KG1 (cell line): ENCODE data around the gene HUS1.
"Not testable (repeated sequence)": the region's sequence is repeated elsewhere in the genome, so short reads cannot be mapped to it uniquely, and the experiment has no call there.

Experiments used
- DNase-seq: peaks from one replicate; lab custom pipeline; 2025; lab: John Stamatoyannopoulos, UW

Gene HUS1

DNA sequence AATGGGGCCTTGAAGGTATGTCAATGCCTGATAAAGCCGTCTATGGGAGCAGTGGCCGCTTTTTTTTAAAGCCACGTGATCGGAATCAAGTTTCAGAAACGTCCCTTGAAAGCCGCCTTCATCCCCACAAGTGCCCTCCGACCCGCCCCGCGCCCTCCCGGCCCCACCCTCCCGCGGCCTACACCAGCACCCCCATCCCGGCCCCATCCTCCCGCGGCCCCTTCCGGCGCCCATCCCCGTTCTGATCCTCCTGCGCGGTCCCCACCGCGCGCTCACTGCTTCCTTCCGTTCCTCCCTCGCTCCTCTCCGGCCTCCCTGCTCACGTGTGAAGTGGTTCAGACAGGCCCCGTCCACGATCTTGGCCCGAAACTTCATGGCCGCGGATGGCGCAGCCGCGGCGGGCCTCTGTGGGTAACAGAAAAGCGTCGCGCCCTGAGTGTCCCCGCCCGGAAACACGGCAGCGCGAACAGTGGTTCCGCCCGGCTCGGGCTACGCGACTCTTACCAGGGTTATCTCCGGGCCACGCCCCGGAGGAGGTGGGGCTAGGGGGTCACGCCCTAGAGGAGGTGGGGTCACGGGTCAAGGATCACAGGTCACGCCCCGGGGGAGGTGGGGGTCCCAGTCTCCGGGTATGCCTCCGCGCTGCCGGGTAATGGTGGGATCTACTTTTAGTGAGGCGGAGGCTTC is at the start of gene HUS1:
Gene HUS1, minus strand, starts transcription at position 471 of the 687 bp plus-strand sequence. Its CDS starts 96 bp downstream, at position 375.
- peak; percentile 85 for DNase-seq

DNA sequence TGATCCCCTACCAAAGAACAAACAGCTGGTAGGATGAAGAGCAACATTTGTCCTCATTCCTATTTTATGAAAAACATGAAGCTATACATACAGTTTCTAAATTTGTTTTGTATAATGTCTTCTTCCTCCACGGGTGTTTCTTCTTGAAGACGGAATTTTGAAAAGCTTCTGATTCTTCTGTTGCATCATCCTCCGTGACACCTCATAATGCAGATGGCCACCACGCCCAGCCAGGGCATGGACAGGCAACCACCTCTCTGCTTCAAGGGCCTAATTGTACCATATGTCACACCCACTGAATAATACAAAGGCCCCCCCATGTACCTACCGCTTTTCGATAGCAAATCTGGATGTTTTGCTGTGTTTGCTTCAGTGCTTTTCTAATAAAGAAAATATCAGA is 49.5 kb upstream of the HUS1 start, which contains the start of gene SUN3:
Gene SUN3, minus strand, starts transcription at position 170 of the 400 bp plus-strand sequence. Its CDS starts 169 bp downstream, at position 1.
- DNase-seq = no peak

DNA sequence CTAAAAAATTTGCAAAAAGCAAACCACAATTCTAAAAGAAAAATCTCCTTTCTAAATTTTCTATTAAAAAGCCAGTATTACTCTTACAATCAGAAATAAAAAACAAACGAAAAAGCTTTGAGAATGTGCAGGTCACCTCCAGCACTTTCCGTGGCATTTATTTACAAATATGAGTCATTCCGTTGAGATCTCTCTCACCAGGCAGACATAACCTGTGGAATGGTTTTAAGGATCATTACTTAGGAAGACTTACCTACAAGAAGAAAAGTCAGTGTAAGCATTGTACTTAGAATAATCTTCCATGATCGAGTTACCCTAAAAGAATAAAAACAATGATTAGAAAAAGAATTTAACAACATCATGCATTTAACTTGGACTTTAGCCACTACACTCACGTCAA is 46.2 kb upstream of the HUS1 start:
- DNase-seq = no peak

DNA sequence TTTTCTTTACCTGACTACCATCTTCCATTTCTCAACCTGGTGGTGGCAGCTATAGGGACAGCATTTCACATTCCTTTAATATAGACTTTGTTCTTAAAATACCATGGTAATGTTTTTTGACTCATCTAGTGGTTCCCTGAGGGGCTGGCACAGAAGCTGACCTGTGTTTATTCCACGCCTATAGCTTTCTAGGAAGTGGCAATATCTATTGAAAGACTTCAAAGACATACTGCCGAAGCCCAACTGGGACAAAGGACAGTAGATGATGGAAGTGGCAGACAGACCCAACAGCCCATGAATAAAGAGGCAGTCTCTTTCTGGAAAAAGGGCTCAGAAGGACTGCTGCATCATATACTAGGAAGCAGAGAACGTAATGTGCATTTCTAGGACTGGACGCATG is 38.3 kb upstream of the HUS1 start:
- DNase-seq = no peak

DNA sequence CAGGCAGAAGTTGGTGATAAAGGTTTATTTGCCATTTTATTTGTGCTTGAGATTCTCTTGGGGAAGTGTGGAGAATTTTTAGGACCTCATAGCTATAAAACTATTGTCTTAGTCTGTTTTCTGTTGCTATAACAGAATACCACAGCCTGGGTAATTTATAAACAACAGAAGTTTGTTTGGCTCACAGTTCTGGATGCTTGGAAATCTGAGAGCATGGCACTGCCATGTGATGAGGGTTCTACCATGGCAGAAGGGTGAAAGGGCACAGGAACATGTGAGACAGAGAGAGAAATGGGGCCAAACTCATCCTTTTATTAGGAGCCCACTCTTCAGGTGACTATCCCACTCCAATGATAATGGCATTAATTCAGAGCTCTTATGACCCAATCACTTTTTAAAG is 37.2 kb upstream of the HUS1 start:
- DNase-seq = no peak

DNA sequence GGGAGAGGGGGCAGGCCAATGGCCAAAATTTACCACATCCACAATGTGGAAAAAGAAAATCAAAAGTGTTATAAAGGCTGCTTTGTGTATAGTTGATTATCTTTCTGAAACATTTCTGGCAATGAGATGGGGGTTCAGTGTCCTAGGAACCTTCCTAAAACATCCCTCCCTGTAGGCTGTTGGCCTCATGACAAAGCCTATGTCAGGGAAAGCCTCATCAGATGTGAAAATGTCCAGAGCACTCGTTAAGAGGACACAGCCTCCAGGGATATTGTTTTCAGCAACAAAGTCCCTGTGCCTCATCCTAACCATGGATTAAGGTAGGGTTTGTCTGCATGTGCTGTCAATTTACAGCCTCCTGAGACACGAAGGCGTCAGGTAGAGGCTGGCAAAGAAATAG is 32.5 kb upstream of the HUS1 start:
- no peak for DNase-seq

DNA sequence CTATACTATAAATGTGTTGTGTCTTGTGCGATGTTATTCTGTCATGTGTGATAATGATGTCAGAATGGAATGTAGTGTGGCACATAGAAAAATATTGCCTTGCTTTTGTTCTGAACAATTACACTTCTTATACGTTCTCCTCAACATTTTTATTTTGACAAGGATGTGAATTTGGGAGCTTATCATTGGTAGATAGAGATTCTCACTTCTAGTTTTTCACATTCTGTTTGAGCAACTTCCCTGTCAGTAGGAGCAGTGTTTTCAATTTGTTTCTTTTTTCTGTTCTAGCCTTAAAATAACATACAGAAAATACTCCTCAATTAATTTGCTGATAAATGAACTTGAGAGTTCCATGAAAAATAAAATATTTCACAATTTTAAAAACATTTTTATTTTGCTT is 31.9 kb upstream of the HUS1 start:
- DNase-seq = no peak

DNA sequence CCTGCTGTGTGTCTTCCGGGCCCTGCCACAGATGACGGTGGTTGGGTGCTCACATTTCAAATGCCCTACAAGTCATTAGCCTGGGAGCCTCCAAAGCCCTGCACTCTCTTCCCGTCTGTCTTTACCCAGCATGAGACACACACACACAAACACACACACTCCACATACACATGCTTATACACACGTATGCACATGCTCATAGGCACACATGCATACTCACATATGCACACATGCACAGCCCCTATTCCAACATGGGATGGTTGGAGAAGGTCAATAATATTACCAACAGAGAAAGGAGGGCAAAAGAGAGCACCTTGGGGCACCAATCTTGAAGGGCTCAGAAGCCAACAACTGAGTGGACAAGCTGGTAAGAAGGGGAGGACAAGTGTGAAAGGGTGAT is 30.5 kb upstream of the HUS1 start:
- DNase-seq = no peak

DNA sequence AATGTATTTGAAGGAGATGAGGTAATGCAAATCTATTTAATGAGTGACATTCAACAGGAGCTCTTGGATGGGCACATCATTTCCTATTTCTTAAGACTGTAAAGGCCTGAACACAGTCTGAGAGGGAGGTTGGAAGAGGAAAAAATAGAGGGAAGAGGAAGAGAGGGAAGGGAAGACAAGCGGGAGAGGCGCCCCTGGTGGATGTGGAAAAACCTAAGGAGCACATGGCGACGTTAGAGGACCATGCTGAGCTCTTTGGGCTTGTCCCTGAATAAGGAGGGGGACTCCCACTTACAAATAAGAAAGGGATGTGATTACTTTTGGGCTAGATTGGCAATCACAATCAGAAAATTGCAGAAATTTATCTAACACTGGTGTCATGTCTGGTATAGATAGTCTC is 29.8 kb upstream of the HUS1 start:
- DNase-seq = no peak

DNA sequence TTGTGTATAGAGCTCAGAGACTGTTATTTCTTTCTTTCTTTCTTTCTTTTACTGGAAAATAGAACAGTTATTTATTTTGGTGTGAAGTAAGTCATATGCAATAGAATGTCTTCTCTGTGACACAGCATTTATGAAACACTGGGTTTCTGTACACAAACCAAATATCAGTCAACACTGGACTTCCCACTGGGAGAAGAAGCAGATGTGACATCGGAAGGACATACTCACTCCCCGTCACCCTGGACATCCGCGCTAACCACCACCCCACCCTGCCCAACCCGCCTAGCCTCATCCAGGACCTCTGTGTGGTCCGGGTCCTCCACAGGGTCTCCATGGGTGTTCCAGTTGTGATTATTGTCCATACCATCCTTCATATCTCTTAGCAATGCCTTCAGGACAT is 27.5 kb upstream of the HUS1 start:
- DNase-seq = no peak

DNA sequence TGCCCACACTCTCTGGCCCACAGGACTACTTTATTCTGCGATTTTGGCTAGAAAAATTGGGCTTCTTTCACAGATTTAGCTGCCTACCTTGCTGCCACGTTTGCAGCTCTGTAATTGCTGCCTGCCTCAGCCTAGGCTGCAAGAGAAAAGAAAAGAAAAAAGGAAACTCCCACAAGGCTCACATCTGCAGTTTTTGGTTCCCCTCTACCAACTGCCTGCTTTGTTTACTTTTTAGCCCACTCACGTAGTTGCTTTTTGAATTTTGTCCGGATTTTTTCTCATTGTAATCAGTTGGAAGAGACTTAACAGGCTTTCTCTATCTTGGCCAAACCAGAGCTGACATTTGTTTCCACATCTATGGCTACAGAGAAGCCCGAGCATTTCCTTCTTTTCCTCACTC is 25.2 kb upstream of the HUS1 start:
- no peak for DNase-seq

DNA sequence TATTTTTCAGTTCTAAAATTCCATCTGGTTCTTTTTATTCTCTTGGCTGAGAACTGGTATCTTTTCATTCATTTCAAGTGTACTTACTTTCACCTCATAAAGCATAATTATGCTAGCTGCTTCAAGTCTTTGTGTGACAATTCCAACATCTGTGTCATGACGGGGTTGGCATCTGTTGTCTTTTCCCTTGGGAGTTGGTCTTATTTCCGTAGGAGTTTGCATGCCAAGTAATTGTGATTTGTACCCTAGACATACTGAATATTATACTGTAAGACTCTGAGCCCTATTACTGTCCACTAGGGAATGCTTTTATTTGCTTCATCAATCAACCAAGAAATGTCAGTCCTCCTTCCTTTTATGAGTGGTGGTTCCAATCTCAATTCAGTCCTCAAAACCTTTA is 24.6 kb upstream of the HUS1 start:
- DNase-seq = no peak

DNA sequence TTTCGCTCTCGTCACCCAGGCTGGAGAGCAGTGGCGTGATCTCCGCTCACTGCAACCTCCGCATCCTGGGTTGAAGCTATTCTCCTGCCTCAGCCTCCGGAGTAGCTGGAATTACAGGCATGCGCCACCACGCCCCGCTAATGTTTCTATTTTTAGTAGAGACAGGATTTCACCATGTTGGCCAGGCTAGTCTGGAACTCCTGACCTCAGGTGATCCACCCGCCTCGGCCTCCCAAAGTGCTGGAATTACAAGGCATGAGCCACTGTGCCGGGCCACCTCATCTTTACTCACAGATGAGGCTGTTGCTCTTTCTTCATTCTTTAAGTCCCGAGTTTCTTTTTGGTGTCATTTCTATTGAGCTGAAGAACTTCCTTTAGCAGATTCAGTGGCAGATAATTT is 20.7 kb upstream of the HUS1 start:
- not testable (repeated sequence) for DNase-seq

DNA sequence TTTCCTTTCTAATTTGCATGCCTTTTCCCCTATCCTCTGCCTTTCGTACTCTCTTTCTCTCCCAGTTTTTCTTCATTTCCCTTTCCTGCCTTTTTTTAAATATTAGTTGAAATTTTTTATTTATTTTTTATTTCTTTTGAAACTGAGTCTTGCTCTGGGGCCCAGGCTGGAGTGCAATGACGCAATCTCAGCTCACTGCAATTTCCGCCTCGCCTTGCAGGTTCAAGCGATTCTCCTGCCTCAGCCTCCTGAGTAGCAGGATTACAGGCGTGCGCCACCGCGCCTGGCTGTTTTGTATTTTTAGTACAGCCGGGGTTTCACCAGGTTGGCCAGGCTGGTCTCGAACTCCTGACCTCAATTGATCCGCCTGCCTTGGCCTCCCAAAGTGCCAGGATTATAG is 20.0 kb upstream of the HUS1 start:
- DNase-seq = no peak

DNA sequence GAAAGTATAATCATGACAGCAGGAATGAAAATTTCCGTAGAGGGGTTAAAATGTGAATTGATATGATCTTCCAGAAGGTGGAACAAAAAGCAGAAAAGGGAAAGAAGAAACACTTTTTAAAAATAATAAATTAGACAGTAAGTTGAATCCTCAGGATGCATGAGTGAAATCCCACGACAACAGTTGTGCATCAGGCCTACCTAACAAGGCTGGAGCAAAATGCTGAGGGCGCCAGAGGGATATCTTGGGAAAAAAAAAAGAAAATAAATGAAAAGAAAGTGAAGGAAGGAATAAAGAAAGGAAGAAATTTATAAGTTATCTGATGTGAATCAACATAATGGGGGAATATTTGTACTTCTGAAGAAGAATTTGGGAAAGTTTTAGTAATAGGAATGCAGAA is 13.0 kb upstream of the HUS1 start:
- no peak for DNase-seq

DNA sequence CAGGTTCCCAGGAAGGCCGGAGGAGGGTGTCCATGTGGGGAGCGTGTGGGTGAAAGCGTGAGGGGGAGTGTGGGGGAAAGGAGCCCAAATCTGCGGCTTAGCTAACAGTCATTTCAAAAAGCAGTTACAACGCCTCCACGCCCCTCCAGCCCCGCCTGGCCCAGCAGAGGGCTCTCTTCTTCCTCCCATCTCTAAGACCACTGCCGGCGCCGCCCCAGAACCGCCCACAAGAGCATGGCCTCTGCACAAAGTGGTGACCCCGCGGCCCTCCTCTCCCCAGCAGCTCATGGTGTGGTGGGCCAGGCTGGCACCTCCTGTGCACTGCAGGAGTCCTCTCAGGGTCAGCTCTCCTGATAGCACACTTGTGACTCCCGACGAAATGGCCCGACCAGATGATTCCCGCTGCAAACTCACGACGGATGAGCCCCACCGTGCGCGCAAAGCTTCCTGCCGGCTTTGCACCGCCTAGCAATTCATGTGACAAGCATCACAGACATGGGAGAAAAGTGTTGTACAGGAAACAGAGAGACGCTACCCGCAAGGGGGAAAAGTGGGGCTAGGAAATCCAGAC is 12.4 kb upstream of the HUS1 start:
- DNase-seq = peak; percentile 78

DNA sequence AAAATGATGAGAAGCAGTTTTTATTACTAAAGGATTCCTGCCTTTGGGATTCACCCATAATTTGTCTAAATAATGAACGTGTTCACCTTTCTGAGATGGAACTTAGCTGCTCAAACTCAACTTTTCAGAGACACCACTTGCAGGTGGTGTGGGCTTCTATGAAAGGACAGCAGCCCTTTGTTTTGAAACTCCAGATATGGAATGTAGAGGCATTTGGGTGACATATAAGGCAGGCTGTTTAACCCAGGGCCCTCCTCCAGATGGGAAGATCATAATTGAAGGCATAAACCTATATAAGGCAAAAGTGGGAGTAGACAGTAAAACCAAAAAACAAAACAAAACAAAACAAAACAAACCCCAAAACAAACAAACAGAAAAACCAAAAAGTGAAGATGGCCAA is 11.9 kb upstream of the HUS1 start:
- no peak for DNase-seq

DNA sequence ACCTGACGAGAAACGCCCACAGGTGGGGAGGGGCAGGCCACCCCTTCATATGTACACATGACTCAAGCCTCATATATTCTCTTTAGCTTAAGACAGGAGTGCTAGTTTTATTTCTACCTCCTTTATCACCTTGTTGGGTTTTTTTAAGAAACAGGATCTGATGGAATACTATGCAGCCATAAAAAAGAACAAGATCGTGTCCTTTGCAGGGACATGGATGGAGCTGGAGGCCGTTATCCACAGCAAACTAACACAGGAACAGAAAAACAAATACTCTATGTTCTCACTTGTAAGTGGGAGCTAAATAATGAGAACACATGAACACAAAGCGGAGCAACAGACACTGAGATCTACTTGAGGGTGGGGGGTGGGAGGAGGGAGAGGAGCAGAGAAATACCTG is 11.2 kb upstream of the HUS1 start:
- DNase-seq = no peak

DNA sequence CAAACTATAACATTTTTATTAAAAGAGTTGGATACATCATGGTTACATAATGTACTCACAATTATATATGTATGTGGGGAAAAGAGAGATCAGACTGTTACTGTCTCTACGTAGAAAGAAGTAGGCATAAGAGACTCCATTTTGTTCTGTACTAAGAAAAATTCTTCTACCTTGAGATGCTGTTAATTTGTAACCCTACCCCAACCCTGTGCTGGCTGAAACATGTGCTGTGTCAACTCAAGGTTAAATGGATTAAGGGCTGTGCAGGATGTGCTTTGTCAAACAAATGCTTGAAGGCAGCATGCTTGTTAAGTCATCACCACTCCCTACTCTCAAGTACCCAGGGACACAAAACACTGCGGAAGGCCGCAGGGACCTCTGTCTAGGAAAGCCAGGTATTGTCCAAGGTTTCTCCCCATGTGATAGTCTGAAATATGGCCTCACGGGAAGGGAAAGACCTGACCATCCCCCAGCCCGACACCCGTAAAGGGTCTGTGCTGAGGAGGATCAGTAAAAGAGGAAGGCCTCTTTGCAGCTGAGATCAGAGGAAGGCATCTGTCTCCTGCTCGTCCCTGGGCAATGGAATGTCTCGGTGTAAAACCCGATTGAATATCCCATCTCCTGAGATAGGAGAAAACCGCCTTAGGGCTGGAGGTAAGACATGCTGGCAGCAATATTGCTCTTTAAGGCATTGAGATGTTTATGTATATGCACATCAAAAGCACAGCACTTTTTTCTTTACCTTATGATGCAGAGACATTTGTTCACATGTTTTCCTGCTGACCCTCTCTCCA is 10.4 kb upstream of the HUS1 start:
- DNase-seq = not testable (repeated sequence)

DNA sequence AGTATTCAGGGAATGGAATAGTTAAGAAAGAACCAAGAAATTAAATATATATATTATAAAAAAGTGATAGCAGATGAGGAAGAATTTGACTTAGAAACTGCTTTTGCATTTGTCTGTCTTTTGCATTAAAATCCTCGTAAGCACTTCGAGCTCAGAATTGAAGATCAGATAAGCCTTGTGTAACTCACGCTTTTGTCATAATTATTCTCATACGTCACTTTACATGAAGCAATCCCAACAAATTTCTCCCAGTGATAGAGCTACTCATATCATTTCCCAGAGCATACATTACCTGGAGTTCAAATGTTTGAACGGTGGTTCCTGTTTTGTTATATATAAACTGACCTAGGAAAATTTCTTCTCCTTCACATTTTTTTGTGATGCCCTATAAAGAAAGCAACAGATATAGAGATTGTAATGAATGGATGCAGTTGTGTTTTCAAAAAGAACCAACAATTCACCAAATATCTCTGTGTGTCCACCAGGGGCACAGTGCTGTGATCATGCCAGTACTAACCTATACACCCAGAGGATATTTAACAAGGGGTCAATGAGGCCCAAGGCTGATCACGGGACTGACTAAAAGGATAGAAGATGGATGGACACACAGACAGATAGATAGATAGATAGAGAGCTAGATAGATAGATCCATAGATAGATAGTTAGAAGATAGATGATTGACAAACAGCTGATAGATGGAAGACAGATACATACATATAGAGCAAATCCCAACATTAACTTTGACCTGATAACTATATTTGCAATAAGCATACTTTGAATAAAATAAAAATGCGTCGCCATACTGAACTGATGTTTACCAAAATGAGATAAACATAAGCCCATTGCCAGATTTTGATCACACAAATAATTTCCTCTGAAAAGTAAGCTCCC is 9.3 kb upstream of the HUS1 start:
- DNase-seq = no peak

DNA sequence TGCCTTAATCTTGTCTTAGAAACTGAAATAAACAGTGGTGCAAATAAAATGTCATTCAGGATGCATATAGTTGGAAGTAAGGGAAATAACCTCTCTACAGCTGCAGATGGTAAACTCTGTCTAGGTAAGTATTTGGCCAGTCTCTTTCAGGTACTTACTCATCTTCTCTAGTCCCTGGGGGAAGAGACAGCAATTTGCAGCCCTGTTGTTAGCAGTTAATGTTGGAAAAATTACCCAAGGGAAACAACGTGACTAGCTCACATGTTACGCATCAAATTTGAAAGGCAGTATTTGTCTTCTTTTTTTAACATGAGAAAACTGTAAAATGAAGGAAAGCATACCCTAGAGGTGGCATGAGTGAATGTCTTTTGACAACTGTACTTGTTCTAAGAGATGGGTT is 3.2 kb upstream of the HUS1 start:
- DNase-seq = no peak

DNA sequence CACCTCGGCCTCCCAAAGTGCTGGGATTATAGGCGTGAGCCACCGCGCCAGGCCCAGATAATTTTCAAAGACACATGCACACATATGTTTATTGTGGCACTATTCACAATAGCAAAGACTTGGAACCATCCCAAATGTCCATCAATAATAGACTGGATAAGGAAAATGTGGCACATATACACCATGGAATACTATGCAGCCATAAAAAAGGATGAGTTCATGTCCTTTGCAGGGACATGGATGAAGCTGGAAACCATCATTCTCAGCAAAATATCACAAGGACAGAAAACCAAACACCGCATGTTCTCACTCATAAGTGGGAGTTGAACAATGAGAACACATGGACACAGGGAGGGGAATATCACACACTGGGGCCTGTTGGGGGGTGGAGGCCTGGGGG is 1.2 kb upstream of the HUS1 start:
- DNase-seq = not testable (repeated sequence)
